Measurements from ENCODE around the gene THAP3. TPM values are rescaled to one million over a fixed set of nuclear protein-coding genes. Genes with fewer than 3 reads are reported as not detected.
"Not testable (repeated sequence)": the region's sequence is repeated elsewhere in the genome, so short reads cannot be mapped to it uniquely, and the experiment has no call there.

Gene THAP3
- total RNA-seq, 2 experiments from 2014 or later = 24.3 to 24.4 TPM

DNA sequence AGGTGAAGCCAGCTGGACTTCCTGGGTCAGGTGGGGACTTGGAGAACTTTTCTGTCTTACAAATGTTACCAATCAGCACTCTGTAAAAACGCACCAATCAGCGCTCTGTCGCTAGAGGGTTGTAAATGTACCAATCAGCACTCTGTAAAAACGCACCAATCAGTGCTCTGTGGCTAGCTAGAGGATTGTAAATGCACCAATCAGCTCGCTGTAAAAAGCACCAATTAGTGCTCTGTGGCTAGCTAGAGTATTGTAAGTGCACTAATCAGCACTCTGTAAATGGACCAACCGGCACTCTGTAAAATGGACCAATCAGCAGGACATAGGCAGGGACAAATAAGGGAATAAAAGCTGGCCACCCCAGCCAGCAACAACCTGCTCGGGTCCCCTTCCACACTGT is 37.8 kb downstream of the THAP3 start:
- H3K27me3 Mint-ChIP-seq; CTCF ChIA-PET; H3K27ac Mint-ChIP-seq; DNase-seq; H3K4me3 Mint-ChIP-seq; H3K4me1 Mint-ChIP-seq; ATAC-seq; H3K9me3 Mint-ChIP-seq (ENCODE audit: low read depth): not testable (repeated sequence)
- H3K36me3 Mint-ChIP-seq = peaks cover 23% of the 10 kb centered on the region

DNA sequence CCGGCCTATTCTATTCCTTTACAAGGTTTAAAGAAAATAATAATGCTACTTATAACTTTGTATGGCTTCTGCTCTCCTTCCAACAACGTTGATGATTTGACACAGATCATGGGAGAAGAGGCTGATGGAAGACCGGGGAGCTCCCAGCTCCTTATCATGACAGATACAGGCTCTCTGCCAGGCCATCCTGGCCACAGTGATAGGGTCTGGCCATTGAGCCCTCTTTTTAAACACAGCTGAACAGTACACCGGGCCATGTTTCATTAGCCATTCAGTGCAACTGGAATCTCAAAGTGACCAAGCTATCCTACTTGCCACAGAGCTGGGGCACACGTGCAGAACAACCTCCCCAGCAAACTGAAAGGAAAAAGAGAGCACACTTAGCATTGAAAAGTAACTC is 42.0 kb downstream of the THAP3 start:
- DNase-seq = no peak
- Mint-ChIP-seq H3K4me1 (no peaks in the 10 kb centered on the region), H3K36me3 (peaks cover 27% of the 10 kb centered on the region), H3K4me3 (no peak overlapping the region), H3K27ac (no peak overlapping the region), H3K27me3 (no peaks in the 10 kb centered on the region), H3K9me3 (ENCODE audit: low read depth) (no peaks in the 10 kb centered on the region)
- CTCF ChIA-PET = interaction anchor here (2.0 kb wide), 1 partner anchor 112 kb away, joined by 5 read pairs; the partner anchor contains the start of genes NOL9 and TAS1R1
- no peak for ATAC-seq

DNA sequence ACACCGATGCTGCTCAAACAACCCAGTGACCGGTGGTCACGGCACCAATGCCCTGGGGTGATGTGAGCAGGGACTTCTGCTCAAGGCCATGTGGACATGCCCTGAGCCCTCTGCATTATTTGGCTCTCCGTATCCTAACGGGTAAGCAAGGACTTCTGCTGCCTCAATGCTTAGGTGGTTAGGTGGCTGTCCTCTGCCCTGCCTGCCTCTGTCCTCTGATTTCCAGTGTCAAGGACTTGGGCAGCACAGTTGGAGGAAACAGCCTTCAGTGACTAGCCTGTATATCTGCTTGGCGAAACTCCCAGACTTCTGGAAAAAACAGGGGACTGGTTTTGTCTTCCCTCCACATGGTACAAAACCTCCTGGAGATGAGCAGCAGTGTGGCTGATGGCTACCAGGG is 42.5 kb downstream of the THAP3 start:
- no peak for ATAC-seq
- H3K27me3 Mint-ChIP-seq = no peaks in the 10 kb centered on the region

GRCh38 chr1:6668503-6668902 is 43.8 kb downstream of the THAP3 start:
- no peaks in the 10 kb centered on the region for H3K27me3 Mint-ChIP-seq
- H3K4me3 Mint-ChIP-seq = no peak overlapping the region
- H3K4me1 Mint-ChIP-seq = no peaks in the 10 kb centered on the region
- H3K27ac Mint-ChIP-seq = no peak overlapping the region
- H3K36me3 Mint-ChIP-seq = peaks cover 18% of the 10 kb centered on the region
- CTCF ChIA-PET = interaction anchor here (0.6 kb wide), 1 partner anchor 152 kb away, joined by 3 read pairs; no protein-coding TSS in a partner anchor
- ATAC-seq (no peak), DNase-seq (no peak)
- H3K9me3 Mint-ChIP-seq (ENCODE audit: low read depth) = no peaks in the 10 kb centered on the region

More for the DNA sequence above, 42.5 kb downstream of the THAP3 start:
- DNase-seq = no peak
- H3K4me3 Mint-ChIP-seq = no peak overlapping the region
- no peaks in the 10 kb centered on the region for H3K9me3 Mint-ChIP-seq (ENCODE audit: low read depth)
- H3K4me1 Mint-ChIP-seq = no peaks in the 10 kb centered on the region
- CTCF ChIA-PET = interaction anchor here (2.0 kb wide), 1 partner anchor 112 kb away, joined by 5 read pairs; the partner anchor contains the start of genes NOL9 and TAS1R1
- H3K36me3 Mint-ChIP-seq = peaks cover 27% of the 10 kb centered on the region
- H3K27ac Mint-ChIP-seq = no peak overlapping the region

GRCh38 chr1:6672558-6672957 is 47.9 kb downstream of the THAP3 start:
- no peak for ATAC-seq
- Mint-ChIP-seq H3K36me3 (peaks cover 13% of the 10 kb centered on the region), H3K4me3 (no peak overlapping the region), H3K27ac (no peak overlapping the region), H3K4me1 (peaks cover 5% of the 10 kb centered on the region), H3K9me3 (ENCODE audit: low read depth) (no peaks in the 10 kb centered on the region), H3K27me3 (no peaks in the 10 kb centered on the region)
- DNase-seq = no peak
- CTCF ChIA-PET = no interaction called here

DNA sequence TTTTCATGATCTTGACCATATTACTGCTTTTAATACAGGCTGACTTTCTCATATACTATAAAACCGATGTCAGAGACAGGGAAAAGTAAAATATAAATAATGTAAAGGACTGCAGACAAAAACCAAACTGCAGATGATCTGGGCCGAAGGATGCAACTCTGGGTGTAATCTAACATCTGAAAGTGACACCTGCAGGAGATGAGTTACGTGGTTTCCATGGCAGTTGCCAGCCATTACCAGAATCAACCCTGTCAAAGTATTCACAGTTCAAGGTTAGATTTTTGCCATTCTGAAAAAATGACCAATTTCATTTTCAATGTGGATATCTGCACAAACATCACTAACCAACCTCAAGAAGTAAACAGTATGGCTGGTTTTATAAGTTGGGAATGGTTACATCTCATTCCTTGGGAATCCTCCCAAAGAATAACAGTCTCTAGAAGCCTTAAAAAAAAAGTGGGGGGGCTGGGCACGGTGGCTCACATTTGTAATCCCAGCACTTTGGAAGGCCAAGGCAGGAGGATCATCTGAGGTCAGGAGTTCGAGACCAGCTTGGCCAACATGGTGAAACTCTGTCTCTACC is 49.2 kb downstream of the THAP3 start:
- H3K9me3 Mint-ChIP-seq (ENCODE audit: low read depth) = no peaks in the 10 kb centered on the region
- no peak overlapping the region for H3K4me3 Mint-ChIP-seq
- no peak for DNase-seq
- ATAC-seq = no peak
- peaks cover 5% of the 10 kb centered on the region for H3K4me1 Mint-ChIP-seq
- peaks cover 17% of the 10 kb centered on the region for H3K36me3 Mint-ChIP-seq
- H3K27me3 Mint-ChIP-seq = no peaks in the 10 kb centered on the region
- H3K27ac Mint-ChIP-seq = no peak overlapping the region
- CTCF ChIA-PET = no interaction called here

GRCh38 chr1:6674771-6675170 is 50.1 kb downstream of the THAP3 start:
- Mint-ChIP-seq H3K27me3 (no peaks in the 10 kb centered on the region), H3K4me1 (peaks cover 5% of the 10 kb centered on the region), H3K36me3 (peaks cover 20% of the 10 kb centered on the region), H3K9me3 (ENCODE audit: low read depth) (no peaks in the 10 kb centered on the region), H3K4me3 (no peak overlapping the region), H3K27ac (no peak overlapping the region)
- no peak for DNase-seq
- ATAC-seq = no peak
- CTCF ChIA-PET = no interaction called here

DNA sequence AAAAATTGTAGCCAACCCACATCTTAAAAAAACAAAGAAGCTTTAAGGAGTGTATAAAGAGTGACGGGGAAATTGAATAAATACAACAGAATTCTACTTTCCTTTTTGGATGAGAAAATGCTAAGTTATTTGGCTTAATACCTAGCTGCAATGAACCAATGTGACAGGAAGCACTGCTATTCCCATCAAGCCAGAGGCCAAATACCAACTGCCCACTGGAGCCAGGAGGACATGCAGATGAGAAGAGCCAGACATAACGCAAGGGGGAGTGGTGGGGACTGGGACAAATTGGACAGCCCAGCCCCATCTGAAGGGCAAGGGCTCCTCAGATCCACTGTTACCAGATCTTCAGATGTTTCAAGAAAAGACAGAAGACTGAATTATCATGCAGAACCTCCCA is 51.3 kb downstream of the THAP3 start:
- Mint-ChIP-seq H3K27ac (no peak overlapping the region), H3K4me3 (no peak overlapping the region), H3K9me3 (ENCODE audit: low read depth) (no peaks in the 10 kb centered on the region), H3K27me3 (no peaks in the 10 kb centered on the region), H3K36me3 (peaks cover 20% of the 10 kb centered on the region), H3K4me1 (peaks cover 5% of the 10 kb centered on the region)
- DNase-seq = no peak
- CTCF ChIA-PET = no interaction called here
- ATAC-seq = no peak

Other genes with a start within 250 kb of the THAP3 start
- gene ACOT7, start 231.1 kb upstream of the THAP3 start, total RNA-seq = 10 to 100 TPM; 81.3 to 87.0 TPM
- gene HES2, start 204.9 kb upstream of the THAP3 start, total RNA-seq = under 1 TPM in 1 of 2 experiments, not detected in 1; 0.52 TPM
- gene ESPN, start 200.1 kb upstream of the THAP3 start, total RNA-seq = under 1 TPM; 0.32 to 0.89 TPM
- 10 to 100 TPM; 54.3 to 71.6 TPM for gene TNFRSF25, start 158.7 kb upstream of the THAP3 start, total RNA-seq
- gene PLEKHG5, start 133.2 kb upstream of the THAP3 start, total RNA-seq = 1 to 10 TPM; 1.1 to 1.7 TPM
- 10 to 100 TPM; 32.5 to 39.1 TPM for gene NOL9, start 70.4 kb upstream of the THAP3 start, total RNA-seq
- gene TAS1R1, start 69.6 kb upstream of the THAP3 start, total RNA-seq = not detected
- 10 to 100 TPM; 30.7 to 37.4 TPM for gene ZBTB48, start 44.9 kb upstream of the THAP3 start, total RNA-seq
- 10 to 100 TPM; 23.9 to 28.2 TPM for gene KLHL21, start 22.0 kb upstream of the THAP3 start, total RNA-seq
- 10 to 100 TPM; 10.7 to 15.9 TPM for gene PHF13, start 11.1 kb upstream of the THAP3 start, total RNA-seq
- 10 to 100 TPM; 45.4 to 51.0 TPM for gene DNAJC11, start 76.9 kb downstream of the THAP3 start, total RNA-seq
- 10 to 100 TPM; 42.8 to 43.2 TPM for gene CAMTA1, start 160.6 kb downstream of the THAP3 start, total RNA-seq

Measured in activated CD8-positive, alpha-beta memory T cell treated with anti-CD3 and anti-CD28 coated beads, Interleukin-2, amount 10 ng/mL, durations not matched to agents 7 days and 5 days (primary cell).